SK-N-SH (cell line): ENCODE measurements around the gene YES1.

Source experiments
- CTCF ChIP-seq: fragments of 200-600 bp; sonication (generic); IDR thresholded peaks from 2 replicates; pipeline ENCODE4 v1.6.1; 2017; ENCODE audit warnings: antibody characterized with exemption, mild to moderate bottlenecking, moderate library complexity
- EZH2phosphoT487 ChIP-seq: fragments of 200-600 bp; sonication (generic); IDR thresholded peaks from 2 replicates; pipeline ENCODE4 v1.6.1; 2017; ENCODE audit warnings: low read depth, mixed run types, mild to moderate bottlenecking, antibody characterized with exemption, moderate library complexity, borderline replicate concordance
- FOXM1 ChIP-seq: IDR thresholded peaks from 2 replicates; pipeline ENCODE4 v1.4.0; 2012; ENCODE audit warnings: low read depth, mild to moderate bottlenecking
- PBX3 ChIP-seq: IDR thresholded peaks from 2 replicates; pipeline ENCODE4; 2012
- POLR2AphosphoS5 ChIP-seq: IDR thresholded peaks from 2 replicates; pipeline ENCODE4 v1.6.1; 2012; ENCODE audit warnings: low read depth, low read length
- RCOR1 ChIP-seq: fragments of 150-350 bp; IDR thresholded peaks from 2 replicates; pipeline ENCODE4 v1.6.1; 2017; ENCODE audit warnings: antibody characterized with exemption, low read length
- REST ChIP-seq: IDR thresholded peaks from 2 replicates; pipeline ENCODE4 v1.6.1; 2012; ENCODE audit warnings: mild to moderate bottlenecking, low read depth, low read length, moderate library complexity
- RXRA ChIP-seq: IDR thresholded peaks from 2 replicates; pipeline ENCODE4 v1.4.0; 2012; ENCODE audit warnings: low read depth, mild to moderate bottlenecking, borderline replicate concordance
- TAF1 ChIP-seq: IDR thresholded peaks from 2 replicates; pipeline ENCODE4 v1.6.1; 2012; ENCODE audit warnings: low read depth, mild to moderate bottlenecking, low read length, moderate library complexity, borderline replicate concordance
- TEAD4 ChIP-seq: IDR thresholded peaks from 2 replicates; pipeline ENCODE4 v1.4.0; 2012; ENCODE audit warnings: mild to moderate bottlenecking, borderline replicate concordance; ENCODE audit not compliant: insufficient read depth
- USF2 ChIP-seq: fragments of 150-350 bp; IDR thresholded peaks from 2 replicates; pipeline ENCODE4 v1.6.1; 2017; ENCODE audit warnings: antibody characterized with exemption, low read length, low read depth, borderline replicate concordance

- TF ChIP-seq CTCF, result no peak
- TF ChIP-seq PBX3, result no peak
- no peak for TF ChIP-seq TEAD4
- TF ChIP-seq TAF1, result no peak
- TF ChIP-seq USF2, result no peak
- no peak for TF ChIP-seq FOXM1
- TF ChIP-seq EZH2phosphoT487, result no peak
- TF ChIP-seq RCOR1, result no peak
- TF ChIP-seq POLR2AphosphoS5, result no peak
- TF ChIP-seq RXRA, result no peak
- TF ChIP-seq REST, result no peak
Measured at GRCh38 chr18:777021-777420, 35.0 kb downstream of the YES1 start.
